K562 (cell line): ENCODE results near the gene RCSD1. TPM values are rescaled to one million over a fixed set of nuclear protein-coding genes. Genes with fewer than 3 reads are reported as not detected.
A peak's percentile ranks its signal among the peaks of the same experiment; 100 is the strongest.

Experiments used
- ARID4B ChIP-seq: sonication (generic); formaldehyde crosslinking; IDR thresholded peaks from 2 replicates; pipeline ENCODE4 v1.8.0; 2022; ENCODE audit warnings: mild to moderate bottlenecking, missing genetic modification reagents
- BMI1 ChIP-seq: fragments of 150-350 bp; IDR thresholded peaks from 2 replicates; pipeline ENCODE4 v1.6.1; 2014; ENCODE audit warnings: low read length
- GTF3C2 ChIP-seq: IDR thresholded peaks from 3 replicates; pipeline ENCODE4 v1.6.1; 2011; ENCODE audit warnings: borderline replicate concordance, mild to moderate bottlenecking, moderate library complexity; ENCODE audit not compliant: insufficient read length; ENCODE audit errors: extremely low read depth
- HMGXB4 ChIP-seq: sonication (generic); formaldehyde crosslinking; IDR thresholded peaks from 2 replicates; pipeline ENCODE4 v1.8.1; 2023; ENCODE audit warnings: mild to moderate bottlenecking, missing genetic modification reagents
- MAFK ChIP-seq: IDR thresholded peaks from 2 replicates; pipeline ENCODE4 v1.6.1; 2011; ENCODE audit warnings: low read length, improper control_type of control experiment
- MBD1 ChIP-seq: fragments of 250-450 bp; sonication (Bioruptor Pico); IDR thresholded peaks from 2 replicates; pipeline ENCODE4 v1.8.0; 2022; ENCODE audit warnings: inconsistent platforms
- PHF8 ChIP-seq: fragments of 200-600 bp; sonication (generic); IDR thresholded peaks from 2 replicates; pipeline ENCODE4 v1.6.1; 2012; ENCODE audit warnings: mixed run types, mild to moderate bottlenecking, inconsistent platforms, low read length, moderate library complexity, borderline replicate concordance
- SMAD4 ChIP-seq: fragments of 250-450 bp; sonication (Bioruptor Pico); conservative IDR thresholded peaks from 2 replicates; pipeline ENCODE4 v1.8.0; 2021; ENCODE audit warnings: inconsistent platforms, mild to moderate bottlenecking, moderate library complexity
- TAF1 ChIP-seq: IDR thresholded peaks from 2 replicates; pipeline ENCODE4 v1.6.1; 2011; ENCODE audit warnings: mild to moderate bottlenecking, low read length, moderate library complexity; ENCODE audit not compliant: insufficient read depth, control insufficient read depth, severe bottlenecking; ENCODE audit errors: extremely low read depth
- ZBTB33 ChIP-seq: sonication (generic); formaldehyde crosslinking; IDR thresholded peaks from 2 replicates; pipeline ENCODE4 v1.8.1; 2023; ENCODE audit warnings: mild to moderate bottlenecking, missing genetic modification reagents
- ZBTB7A ChIP-seq: IDR thresholded peaks from 2 replicates; pipeline ENCODE4 v1.6.1; 2011; ENCODE audit warnings: low read depth, mild to moderate bottlenecking, low read length, moderate library complexity, borderline replicate concordance; ENCODE audit not compliant: control insufficient read depth
- ZNF778 ChIP-seq: fragments of 450-650 bp; formaldehyde crosslinking; IDR thresholded peaks from 2 replicates; pipeline ENCODE4 v1.4.0; 2020; ENCODE audit warnings: mild to moderate bottlenecking, moderate library complexity
- polyA plus RNA-seq, 8 experiments: library from polyadenylated mRNA; depleted of rRNA in 4 of 8; stranded (reverse) in 5 of 8; unstranded in 3 of 8; fragments of >200 nt; fragmentation: Nextera tagmentation in 2 of 8; fragmentation: Illumina TruSeq in 1 of 8; extraction: Ambion mirVana in 2 of 8; extraction: Trizol in 1 of 8; gene quantifications; 2 replicates each; pipeline versions ENCODE4 v1.2.1 to v1.2.3, GENCODE V29; 2011 to 2014; ENCODE audit warnings: inconsistent platforms in 1 of 8, missing spikeins in 1 of 8
- total RNA-seq, 7 experiments: library from RNA; depleted of rRNA in 6 of 7; stranded (reverse); fragments of >200 nt in 6 of 7; fragmentation: Illumina TruSeq in 2 of 7; extraction: Trizol in 2 of 7; gene quantifications; 2 replicates each; pipeline versions ENCODE4 v1.2.1 to v1.2.3, GENCODE V29; 2011 to 2021; ENCODE audit warnings: low replicate concordance in 1 of 7

The RCSD1 gene
- total and polyA plus RNA-seq, 9 of the 15 experiments (the other 6 are each of a cell fraction or from before 2014, with no cell fraction given): 7.8 to 69.8 (median 45.3) TPM

GRCh38 chr1:167722152-167722869 lies 92.3 kb downstream of the RCSD1 start (continued):
- TF ChIP-seq HMGXB4 (CRISPR knock-in tag) (peak; percentile 56; the same call in 1 of the 2 replicates), ZBTB7A (peak; percentile 91), GTF3C2 (no peak), ARID4B (CRISPR knock-in tag) (peak; percentile 16; the same call in 1 of the 2 replicates), ZBTB33 (CRISPR knock-in tag) (no peak), SMAD4 (CRISPR knock-in tag) (peak; percentile 75), ZNF778 (CRISPR knock-in tag) (no peak), BMI1 (no peak), PHF8 (peak; percentile 49; the same call in 1 of the 2 replicates), TAF1 (peak; percentile 39), MAFK (no peak), MBD1 (CRISPR knock-in tag) (no peak)
